Measurements from ENCODE around the gene ACVRL1. TPM values are rescaled to one million over a fixed set of nuclear protein-coding genes. Genes with fewer than 3 reads are reported as not detected.

ACVRL1 gene
- total RNA-seq, 1 donor from 2014 or later: 0.46 TPM

DNA sequence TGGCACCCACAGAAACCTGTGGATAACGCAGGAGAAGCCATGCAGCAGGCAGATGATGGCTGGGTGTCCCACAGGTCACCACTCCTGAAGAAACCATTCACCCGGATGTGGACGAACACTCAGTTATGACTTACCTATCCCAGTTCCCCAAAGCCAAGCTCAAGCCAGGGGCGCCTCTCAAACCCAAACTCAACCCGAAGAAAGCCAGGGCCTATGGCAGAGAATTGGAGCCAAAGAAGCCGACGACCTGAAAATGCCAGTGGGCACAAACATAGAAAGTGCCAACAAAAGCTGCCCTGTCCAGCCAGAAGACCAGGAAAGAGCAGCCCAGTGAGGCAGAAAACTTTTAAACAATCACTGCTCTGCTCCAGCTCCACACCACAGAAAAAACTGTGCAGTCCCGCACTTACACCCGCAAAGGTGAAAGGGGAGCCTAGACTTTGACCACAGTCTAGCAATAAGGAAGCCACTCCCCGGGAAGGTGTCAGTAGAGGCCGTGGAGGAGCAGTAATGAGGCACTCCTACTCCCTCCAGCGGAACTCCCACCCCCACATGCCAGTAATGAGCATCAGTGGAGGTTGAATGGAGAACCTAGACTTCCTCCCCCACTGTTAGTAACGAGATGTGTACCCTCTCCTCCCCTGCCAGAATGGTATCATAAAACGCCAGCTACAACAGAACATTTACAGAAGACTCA is 6.0 kb upstream of the ACVRL1 start:
- TF ChIP-seq, protein P1, sequence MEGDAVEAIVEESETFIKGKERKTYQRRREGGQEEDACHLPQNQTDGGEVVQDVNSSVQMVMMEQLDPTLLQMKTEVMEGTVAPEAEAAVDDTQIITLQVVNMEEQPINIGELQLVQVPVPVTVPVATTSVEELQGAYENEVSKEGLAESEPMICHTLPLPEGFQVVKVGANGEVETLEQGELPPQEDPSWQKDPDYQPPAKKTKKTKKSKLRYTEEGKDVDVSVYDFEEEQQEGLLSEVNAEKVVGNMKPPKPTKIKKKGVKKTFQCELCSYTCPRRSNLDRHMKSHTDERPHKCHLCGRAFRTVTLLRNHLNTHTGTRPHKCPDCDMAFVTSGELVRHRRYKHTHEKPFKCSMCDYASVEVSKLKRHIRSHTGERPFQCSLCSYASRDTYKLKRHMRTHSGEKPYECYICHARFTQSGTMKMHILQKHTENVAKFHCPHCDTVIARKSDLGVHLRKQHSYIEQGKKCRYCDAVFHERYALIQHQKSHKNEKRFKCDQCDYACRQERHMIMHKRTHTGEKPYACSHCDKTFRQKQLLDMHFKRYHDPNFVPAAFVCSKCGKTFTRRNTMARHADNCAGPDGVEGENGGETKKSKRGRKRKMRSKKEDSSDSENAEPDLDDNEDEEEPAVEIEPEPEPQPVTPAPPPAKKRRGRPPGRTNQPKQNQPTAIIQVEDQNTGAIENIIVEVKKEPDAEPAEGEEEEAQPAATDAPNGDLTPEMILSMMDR (conservative IDR thresholded peaks at IDR 0.05): no peak
- Mint-ChIP-seq H3K27ac (no peak overlapping the region), H3K36me3 (no peaks in the 10 kb centered on the region), H3K9me3 (no peaks in the 10 kb centered on the region), H3K4me3 (no peak overlapping the region), H3K27me3 (peaks cover 3% of the 10 kb centered on the region), H3K4me1 (ENCODE audit: unreplicated experiment) (peaks cover 11% of the 10 kb centered on the region)
- no peak for DNase-seq (ENCODE audit: extremely low spot score, unreplicated experiment)

DNA sequence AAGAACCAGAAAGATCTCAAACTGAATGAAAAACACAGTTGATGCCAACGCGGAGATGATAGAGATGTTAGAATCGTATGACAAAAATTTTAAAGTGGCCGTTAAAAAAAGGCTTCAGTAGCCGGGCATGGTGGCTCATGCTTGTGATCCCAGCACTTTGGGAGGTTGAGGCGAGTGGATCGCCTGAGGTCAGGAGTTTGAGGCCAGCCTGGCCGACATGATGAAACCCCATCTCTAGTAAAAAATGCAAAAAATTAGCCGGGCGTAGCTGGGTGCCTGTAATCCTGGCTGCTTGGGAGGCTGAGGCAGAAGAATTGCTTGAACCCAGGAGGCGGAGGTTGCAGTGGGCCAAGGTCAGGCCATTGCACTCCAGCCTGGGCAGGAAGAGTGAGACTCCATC is 5.4 kb upstream of the ACVRL1 start:
- Mint-ChIP-seq H3K36me3 (no peaks in the 10 kb centered on the region), H3K27me3 (no peaks in the 10 kb centered on the region), H3K27ac (no peak overlapping the region), H3K4me3 (no peak overlapping the region), H3K9me3 (no peaks in the 10 kb centered on the region), H3K4me1 (ENCODE audit: unreplicated experiment) (peaks cover 11% of the 10 kb centered on the region)
- TF ChIP-seq, protein P1 (conservative IDR thresholded peaks at IDR 0.05): no peak
- DNase-seq (ENCODE audit: extremely low spot score, unreplicated experiment): no peak

DNA sequence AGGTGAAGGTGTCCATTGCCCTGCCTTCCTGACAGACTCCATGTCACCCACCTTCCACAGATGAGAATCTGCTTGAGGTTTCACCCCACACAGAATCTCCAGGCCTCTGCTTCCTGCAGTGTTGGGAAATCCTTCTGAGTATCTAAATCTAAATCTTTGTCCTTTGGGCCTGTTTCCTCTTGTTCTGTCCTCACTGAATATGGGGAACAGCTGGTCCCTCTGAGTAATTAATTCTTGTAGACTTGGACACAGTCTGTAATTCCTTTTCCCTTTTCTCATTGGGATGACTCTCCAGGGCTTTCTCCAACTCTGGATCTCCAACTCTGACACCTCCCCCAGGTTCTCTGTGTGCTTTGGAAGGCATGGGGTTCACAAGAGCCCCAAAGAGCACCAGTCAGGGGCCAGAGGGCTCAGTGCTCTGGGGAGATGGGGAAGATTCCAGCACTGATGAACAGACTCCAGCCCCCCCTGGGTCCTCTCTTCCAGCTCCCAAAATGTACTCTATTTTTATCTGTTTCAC is 2.3 kb upstream of the ACVRL1 start:
- DNase-seq (ENCODE audit: extremely low spot score, unreplicated experiment): no peak
- Mint-ChIP-seq H3K36me3 (no peaks in the 10 kb centered on the region), H3K27ac (no peak overlapping the region), H3K9me3 (no peaks in the 10 kb centered on the region), H3K4me1 (ENCODE audit: unreplicated experiment) (peaks cover 18% of the 10 kb centered on the region), H3K27me3 (peaks cover 16% of the 10 kb centered on the region), H3K4me3 (no peak overlapping the region)
- TF ChIP-seq, protein P1 (conservative IDR thresholded peaks at IDR 0.05): no peak

DNA sequence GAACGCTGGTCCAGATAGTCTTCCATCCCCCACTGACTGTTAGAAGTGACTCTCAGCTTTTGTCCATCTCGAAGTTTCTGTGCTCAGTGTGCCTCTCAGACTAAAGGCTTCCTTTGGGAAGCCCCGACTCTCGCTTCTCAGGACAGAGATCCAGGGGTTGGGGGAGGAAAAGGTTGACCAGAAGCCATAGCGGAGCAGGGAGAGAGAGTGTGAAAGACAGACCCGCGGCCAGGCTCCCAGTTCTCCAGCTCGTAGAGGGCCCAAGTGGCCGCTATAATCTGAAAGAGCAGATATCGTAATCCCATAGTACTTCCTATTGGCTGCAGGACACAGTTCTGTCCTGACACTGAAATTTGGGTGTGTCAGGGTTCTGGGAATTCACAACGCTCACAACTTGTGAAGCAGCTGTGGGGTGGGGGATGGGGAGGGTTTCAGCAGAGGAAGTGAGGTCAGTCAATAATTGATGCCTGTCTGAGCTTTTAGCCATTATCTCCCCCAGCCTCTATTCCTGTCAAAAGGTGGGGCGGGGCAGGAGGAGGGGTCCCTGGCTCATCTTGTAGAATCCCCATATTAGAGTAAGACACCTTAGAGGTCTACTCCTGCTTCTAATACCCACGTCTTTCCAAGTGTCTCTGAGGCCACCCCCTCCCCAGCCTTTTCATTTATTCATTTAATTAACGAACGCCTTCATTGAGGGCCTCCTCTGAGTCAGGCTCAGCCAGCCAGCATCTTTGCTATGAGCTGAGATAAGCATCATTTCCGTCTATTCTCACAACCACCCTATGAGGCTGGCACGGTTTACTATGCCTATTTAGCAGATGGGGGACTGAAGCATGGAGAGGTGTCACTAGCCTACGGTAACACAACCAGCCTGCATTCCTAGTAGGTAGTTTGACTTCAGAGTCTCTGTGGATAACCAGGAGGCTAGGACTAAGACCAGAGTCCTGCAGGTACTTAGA is 1.6 kb upstream of the ACVRL1 start:
- H3K4me1 Mint-ChIP-seq (ENCODE audit: unreplicated experiment): peaks cover 22% of the 10 kb centered on the region
- H3K27me3 Mint-ChIP-seq: peaks cover 20% of the 10 kb centered on the region
- H3K27ac Mint-ChIP-seq: no peak overlapping the region
- no peaks in the 10 kb centered on the region for H3K9me3 Mint-ChIP-seq
- TF ChIP-seq, protein P1 (conservative IDR thresholded peaks at IDR 0.05): no peak
- H3K36me3 Mint-ChIP-seq: no peaks in the 10 kb centered on the region
- DNase-seq (ENCODE audit: extremely low spot score, unreplicated experiment): no peak
- no peak overlapping the region for H3K4me3 Mint-ChIP-seq

DNA sequence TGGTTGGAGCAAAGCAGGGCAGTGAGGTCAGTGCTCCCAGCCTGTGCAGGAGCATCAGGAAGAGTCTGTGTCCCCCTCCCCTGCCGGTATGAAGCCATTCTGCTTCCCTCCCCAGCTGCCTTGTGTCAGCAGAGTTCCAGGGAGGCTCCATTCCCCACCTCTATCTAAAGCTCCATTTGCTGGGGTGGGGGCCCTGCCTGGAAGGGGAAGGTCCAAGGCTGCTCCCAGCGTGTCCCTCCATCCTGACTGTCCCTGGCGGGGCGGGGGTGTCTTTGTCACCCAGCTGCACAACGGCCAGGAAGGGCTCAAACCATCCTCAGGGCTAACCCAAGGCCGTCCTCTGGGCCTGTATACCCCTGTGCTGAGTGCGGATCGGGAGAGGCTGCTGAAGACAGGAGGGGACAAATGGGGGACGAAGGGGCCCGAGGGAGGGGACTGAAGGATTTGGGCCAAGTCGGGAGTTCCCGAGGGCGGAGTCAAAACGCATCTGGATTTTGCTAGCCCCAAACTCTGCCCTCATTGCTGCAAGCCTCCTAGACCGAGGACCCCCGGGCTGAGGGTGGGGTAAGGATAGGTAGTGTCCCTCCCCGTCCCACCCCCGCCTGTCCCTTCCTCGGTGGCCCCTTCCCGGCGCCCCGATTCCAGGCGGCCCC is 748 bp upstream of the ACVRL1 start:
- Mint-ChIP-seq H3K4me1 (ENCODE audit: unreplicated experiment) (peaks cover 30% of the 10 kb centered on the region), H3K4me3 (no peak overlapping the region), H3K27ac (no peak overlapping the region), H3K36me3 (no peaks in the 10 kb centered on the region), H3K27me3 (peaks cover 23% of the 10 kb centered on the region), H3K9me3 (no peaks in the 10 kb centered on the region)
- no peak for DNase-seq (ENCODE audit: extremely low spot score, unreplicated experiment)
- TF ChIP-seq, protein P1 (conservative IDR thresholded peaks at IDR 0.05): no peak

Data from type B pancreatic cell (in vitro differentiated cells).